ENCODE results near the gene C7orf25.
"Not testable (repeated sequence)": the region's sequence is repeated elsewhere in the genome, so short reads cannot be mapped to it uniquely, and the experiment has no call there.

The C7orf25 gene

DNA sequence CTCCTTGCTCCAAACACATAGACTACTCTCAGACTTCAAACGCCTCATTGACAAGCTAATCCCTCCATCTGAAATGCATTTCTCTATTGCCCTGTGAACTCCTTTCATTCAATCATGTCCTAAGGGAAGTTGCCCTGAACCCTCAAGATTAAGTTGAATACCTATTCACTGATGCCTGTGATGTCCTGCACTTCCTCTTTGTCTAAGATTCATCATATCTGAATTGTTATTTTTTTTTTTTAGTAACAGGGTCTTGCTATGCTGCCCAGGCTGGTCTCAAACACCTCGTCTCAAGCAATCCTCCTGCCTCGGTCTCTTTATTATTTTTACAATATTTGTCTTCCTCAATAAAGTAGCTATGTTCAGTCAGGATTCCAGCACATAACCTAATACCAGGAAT lies 16.9 kb upstream of the C7orf25 start:
- DNase-seq = no peak

DNA sequence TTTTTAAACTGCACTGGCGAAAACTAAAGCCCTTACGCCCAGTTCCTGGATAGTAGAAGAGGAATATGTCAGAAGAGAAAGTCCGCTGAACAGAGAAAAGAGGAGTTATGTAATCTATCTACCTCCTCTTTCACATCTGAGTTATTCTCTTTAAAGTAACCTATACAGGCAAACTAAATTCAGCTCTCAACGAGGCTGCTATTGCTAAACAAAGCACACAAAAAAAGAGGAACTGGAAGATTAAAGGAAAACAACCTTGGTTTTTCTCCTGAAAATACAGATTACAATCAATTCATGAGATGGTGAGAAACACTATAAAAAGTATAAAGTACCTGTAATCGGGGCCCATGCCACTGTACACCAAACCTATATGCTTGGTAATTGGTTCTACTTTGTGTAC lies 14.3 kb upstream of the C7orf25 start:
- no peak for DNase-seq

DNA sequence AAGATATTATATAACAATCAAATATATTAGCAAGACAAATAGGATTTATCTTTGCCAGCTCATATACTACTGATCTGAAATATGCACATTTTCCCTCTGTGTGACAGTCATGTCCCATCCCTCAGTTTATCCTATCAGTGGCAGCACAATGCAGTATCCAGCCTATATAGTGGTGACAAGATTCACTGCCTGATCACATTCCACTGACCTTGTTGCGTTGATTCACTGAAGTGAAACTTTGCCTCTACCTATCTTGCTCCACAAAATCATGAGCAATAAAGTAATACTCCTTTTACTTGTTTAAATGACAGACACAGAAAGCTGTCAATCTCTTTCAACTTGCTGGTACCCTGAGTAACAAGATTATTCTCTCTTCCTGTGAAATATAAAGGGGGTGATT lies 13.8 kb upstream of the C7orf25 start:
- DNase-seq = no peak

DNA sequence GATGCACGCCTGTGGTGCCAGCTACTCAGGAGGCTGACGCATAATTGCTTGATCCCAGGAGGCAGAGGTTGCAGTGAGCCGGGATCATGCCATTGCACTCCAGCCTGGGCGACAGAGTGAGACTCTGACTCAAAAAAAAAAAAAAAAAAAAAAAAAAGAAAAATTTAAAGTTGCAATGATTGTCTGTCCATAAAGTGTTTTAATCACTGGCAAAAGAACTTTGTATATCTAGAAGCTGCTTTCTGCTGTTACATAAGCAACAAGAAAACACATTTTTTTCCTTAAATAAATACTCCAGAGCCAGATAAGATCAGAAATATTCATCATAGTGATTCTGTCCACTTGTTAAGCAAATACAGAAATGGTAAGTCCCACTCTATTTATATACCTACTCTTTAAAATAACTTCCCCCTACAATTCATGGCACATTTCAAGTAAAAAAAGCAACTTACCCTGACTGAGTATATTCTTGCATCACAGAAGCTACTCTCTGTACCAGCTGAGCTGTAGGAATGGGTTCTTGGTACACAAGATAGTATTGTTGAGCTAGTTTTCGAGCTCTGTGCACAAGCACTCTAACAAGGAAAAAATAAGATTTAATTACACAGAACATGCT lies 12.5 kb upstream of the C7orf25 start:
- DNase-seq = no peak

DNA sequence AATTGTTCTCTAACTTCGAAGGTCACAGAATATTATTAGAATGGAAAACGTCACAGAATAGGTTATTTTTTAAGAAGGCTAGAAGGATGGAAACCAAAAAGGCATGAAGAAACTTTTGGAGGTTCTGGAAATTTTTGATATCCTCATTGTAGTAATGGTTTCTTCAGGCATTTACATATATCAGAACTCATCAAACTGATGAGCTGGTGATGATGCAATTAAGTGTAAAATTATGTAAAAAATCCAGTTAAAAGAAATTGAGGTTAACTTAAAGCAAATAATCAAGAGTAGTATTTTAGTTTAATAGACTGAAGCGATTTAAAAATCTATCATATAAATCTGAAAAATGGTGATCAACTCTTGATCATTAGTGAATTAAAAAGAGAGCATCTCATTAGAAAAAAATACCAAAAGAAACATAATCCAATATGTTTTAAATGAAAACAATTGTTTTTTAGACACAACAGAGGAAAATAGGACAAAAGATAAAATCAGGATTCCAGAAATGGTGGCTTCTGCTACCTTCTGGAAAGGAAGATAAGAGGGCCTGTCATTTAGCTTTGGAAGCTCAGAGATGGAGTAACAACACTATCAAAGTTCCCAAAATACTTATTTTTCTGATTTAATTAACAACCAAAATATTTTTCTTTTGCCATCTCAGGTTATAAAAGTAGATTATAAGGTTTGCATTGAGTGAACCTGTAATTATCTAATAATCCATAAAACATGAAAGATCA lies 10.3 kb upstream of the C7orf25 start:
- DNase-seq = no peak

DNA sequence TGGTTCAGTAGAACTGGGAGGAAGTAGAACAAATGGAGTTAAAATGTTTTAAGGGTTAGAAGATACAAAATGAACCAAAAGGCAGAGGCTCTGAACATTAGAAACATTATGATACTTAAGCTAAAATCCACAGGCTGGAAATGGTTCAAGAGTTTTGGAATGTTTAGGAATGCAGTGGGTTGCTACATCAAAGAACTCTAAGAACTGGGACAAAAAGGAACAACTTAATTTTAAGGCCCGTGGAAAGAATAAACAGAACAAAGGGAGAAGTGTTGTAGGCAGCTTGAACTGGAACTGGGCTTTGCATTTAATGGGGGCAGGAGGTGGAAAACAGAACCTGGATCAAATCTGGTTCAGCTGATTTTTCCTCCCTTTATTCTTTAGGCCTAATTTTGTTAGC lies 3.5 kb upstream of the C7orf25 start:
- DNase-seq = no peak

DNA sequence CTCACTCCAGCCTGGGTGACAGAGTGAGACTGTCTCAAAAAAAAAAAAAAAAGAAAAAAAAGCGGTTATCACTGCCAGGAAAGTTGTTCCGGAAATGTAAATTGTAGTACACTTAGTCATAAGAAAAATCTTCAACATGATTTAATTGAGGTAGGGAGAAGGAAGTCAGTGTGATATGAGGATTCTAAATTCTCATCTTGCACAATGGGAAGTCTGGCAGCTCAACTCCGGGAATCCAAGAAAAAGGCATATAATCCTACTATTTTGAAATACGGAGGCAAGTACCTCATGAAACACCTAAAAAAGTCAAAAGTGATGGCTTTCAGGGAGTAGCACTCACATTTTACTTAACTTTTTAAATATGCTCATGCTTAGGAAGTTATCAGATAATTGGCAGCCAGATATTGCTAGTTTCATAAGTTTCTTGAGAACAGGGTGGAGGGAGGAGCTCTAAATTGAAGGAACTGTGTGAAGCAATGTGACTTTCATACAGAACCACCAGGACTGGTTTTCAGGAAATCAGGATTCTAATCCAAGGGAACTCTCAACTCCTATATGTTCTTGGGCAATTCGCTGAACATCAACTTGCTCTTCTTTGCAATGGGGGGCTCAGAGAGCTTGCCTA lies 2.7 kb upstream of the C7orf25 start:
- DNase-seq = no peak

DNA sequence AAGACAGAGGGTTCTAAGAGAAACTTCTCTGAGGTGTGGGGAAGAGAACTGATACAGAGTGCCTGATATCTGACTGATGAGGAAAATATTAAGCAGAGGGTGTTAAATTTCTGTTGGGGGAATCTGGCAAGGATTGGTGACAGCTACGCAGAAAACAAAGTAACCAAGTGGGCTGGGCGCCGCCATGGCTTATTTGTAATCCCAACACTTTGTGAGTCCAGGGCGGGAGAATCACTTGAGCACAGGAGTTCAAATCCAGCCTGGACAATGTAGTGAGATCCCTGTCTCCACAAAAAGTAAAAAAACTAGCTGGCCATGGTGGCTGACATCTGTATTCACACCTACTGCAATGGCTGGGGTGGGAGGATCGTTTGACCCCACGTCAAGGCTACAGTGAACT lies 2.1 kb upstream of the C7orf25 start:
- DNase-seq = no peak

DNA sequence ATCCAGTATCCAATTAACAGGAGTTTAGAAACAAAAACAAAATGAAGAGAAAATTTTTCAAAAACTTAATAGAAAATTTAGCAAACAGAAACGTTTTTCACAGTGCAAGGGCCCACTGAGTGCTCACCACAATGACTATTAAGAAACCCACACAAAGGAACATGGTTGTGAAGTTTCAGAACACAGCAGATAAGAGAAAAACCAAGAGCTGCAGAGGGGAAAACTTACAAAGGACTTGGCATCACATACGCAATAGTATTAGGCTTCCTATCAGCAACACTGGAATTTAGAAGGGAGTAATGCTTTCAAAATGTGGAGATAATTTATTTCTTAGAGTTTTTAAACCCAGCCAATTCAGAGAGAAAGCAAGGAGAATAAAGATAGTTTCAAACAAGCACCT lies 1.7 kb upstream of the C7orf25 start:
- no peak for DNase-seq

DNA sequence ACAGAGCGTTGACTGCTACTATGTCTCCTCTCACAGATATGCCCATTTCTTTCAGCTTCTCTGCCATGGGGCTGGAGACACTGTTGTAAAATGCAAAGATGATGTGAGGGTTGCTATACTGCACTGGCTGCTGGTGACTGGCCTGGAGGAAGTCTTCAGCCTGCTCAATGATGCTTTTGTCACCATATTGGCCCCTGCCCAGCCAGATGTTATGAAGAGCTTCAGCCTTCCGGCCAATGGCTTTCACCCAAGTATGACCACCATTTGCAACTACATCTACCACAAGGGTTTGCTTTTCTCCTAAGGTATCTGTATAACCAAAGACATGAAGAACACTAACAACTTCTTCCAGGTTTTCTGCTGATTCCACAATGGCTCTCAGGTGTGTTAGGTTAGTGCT lies 1.6 kb downstream of the C7orf25 start:
- no peak for DNase-seq

DNA sequence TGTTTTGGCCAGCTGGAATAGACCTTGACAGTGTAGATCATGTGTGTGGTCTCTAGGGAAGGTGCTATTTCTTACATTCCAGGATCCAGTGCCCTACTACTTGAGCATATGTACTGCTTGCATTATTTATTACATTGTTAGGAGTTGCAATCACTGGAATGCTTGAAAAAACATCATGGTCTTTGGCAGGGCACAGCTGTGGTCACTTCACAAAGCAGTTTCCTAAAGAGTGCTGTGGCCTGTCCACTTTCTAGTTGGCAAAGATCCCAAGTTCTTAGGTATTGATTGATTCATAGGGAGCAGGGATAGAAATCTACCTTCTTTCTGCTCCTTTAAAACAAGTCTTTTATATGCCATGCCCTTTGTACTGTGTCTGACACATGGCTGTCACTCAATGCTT lies 4.6 kb downstream of the C7orf25 start:
- no peak for DNase-seq

DNA sequence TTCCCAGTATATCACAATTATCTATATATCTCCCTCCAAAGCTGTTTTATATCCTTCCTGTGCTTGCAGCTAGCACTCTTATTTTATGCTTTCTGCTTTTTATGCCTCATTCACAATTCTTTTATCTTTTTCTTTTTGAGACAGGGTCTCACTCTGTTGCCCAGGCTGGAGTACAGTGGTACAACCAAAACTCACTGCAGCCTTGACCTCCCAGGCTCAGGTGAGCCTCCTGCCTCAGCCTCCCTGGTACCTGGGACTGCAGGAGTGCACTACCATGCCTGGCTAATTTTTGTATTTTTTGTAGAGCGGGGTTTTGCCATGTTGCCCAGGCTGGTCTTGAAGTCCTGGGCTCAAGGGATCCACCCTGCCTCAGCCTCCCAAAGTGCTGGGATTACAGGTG lies 5.7 kb downstream of the C7orf25 start:
- no peak for DNase-seq

DNA sequence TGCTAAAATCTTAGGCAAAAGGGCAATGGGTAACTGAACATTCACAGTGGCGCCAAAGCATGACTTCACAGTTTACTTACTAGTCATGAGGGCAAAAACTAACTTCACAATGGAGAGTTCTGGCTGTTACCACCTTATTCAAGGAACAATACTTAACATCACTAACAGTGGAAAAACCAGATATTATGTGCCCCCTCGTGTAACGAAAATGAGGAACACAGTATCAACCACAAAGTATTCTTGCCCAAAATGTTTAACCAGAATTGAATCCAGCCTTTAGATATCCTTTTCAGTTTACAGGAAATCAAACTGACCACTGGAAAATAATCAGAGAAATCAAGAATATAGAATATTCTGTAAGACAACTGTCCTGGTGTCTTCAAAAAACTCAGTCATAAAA lies 9.5 kb downstream of the C7orf25 start:
- DNase-seq = no peak

DNA sequence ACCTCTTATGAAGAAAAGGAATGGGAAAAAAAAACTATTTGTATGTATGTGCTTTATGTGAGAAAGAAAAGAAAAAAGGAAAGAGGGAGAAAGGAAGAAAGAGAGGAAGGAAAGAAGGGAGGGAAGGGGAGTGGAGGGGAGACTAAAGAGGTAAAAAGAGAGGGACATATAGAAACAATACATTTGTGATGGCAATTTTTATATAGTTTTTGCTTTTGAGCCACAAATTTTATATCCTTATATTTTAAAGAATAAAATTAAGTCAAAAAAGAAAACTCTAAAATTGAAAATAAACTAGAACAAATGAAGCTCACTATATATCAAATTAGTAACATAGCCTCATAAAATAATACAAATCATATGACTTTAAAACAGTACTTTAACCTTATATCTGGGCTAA lies 11.0 kb downstream of the C7orf25 start:
- no peak for DNase-seq

DNA sequence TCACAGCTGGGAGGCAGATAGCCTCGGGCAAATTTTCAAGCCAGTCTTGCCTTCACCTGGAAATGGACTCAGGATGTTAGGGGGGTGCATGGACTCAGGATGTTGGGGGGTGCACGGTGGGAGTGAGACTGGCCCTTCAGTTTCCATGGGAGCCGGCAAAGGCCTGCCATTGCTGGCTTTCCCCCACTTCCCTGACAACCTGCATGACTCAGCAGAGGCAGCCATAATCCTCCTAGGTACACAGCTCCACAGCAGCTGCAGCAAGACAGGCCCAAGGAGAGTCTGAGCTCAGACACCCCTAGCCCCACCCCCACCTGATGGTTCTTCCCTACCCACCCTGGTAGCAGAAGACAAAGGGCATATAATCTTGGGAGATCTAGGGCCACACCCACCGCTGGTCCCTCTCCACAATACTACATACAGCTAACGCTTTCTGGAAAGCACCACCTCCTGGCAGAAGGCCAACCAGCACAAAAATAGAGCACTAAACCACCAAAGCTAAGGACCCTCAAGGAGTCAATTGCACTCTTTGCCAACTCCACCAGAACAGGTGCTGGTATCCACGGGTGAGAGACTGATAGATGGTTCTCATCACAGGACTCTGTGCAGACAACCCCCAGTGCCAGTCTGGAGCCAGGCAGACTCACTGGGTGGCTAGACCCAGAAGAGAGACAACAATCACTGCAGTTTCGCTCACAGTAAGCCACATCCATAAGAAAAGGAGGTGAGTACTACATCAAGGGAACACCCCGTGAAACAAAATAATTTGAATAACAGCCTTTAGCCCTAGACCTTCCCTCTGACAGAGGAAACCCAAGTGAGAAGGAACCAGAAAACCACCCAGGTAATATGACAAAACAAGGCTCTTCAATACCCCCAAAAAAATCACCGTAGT lies 18.3 kb downstream of the C7orf25 start:
- DNase-seq = no peak

DNA sequence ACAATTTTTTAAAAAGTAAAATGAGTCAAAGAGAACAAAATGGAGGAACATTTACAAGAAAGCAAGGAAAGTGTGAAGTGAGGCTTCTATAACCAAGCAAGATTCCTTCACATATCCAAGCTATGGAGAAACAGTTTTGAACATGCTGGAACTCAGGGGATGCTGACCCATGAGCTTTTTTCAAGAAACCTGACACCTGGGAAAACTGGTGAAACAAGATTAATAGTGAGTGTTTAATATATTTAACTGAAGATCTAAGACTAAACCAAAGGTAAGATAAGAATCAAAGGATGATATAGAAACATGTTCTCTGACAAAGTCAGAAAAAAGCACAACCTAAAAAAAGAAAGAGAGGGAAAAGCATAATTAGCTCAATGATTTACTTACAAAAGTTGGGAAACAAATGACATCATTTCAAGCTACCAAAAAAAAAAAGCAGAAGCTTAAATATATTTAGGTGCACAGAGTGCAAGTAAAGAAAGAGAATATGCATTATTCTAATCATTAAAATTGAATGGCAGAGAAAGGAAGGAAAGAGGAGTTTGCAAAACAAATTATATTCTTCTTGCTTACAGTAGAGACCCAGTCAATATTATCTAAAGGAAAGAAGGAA lies 24.9 kb downstream of the C7orf25 start:
- DNase-seq = no peak

DNA sequence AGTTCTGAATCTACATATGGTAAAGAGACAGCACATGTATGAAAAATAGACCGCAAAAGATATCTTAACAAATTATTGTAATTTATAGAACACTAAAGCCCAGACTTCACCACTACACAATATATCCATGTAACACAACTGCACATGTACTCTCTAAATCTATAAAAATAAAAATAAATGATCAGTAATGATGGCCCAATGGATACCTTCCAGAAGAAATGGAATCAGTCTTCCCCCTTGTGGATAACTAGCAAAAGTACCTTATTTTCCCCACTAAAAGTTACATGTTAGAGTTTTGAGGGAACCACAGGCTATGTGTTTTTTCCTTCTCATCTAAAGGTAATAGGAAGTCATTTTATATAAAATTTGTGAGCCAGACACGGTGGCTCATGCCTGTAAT lies 25.7 kb downstream of the C7orf25 start:
- DNase-seq = no peak

DNA sequence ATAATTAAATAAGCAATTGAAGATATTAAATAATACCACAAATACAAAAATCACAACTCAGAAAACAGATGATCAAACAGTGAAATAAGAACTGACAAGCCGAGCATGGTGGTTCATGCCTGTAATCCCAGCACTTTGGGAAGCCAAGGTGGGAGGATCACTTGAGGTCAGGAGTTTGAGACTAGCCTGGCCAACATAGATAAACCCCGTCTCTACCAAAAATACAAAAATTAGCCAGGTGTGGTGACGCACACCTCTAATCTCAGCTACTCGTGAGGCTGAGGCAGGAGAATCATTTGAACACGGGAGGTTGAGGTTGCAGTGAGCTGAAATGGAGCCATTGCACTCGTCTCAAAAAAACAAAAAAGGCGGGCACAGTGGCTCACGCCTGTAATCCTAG lies 26.7 kb downstream of the C7orf25 start:
- not testable (repeated sequence) for DNase-seq

DNA sequence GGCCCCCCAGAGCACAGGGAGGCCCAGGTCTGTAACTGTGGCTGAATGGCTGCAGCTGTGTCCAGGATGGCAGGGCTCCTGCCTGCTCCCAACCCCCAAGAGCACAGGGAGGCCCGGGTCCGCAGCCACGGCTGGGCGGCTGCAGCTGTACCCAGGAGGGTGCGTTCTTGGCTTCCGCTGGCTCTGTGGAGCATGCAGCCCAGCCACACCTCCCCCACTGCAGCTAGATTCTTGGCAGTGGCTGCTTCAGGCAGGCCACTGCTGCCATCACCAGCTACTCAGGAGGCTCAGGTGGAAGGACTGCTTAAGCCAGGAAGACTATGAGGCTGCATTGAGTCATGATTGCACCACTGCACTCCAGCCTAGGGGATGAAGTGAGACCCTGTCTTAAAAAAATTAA lies 27.9 kb downstream of the C7orf25 start:
- no peak for DNase-seq

DNA sequence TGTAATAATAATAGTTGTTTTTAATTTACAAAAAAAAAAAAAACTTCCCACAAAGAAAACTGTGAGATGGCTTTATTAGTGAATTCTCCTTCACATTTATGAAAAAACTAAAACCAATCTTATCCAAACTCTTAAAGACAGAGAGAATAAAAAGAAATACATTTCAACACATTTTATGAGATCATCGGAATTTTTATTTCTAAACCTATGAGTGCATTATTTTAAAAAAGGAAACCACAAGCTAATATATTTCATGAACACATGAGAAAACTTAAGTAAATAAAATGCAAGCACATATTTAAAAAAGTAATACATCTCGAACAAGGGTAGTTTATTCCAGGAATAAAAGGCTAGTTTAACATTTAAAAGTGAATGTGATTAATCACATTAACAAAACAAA lies 31.5 kb downstream of the C7orf25 start:
- DNase-seq = no peak

DNA sequence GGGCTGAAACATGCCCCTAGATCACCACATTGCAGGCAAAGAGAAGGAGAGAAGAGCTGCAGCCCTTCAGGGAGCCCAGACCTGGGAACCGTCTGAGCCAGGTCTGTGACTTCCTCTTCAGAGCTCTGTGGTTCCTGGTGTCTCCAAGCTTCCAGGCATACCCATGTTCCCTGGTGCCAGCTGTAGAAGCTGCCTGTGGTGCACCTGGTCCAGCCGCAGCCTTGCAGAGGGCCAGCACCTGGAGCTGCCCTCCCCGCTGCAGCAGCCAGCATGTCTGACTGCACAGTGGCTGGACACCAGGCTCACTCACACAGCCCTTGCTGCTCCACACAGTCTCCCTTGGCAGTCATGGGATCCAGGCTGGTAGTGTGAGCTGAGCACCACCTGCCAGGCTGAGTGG lies 33.6 kb downstream of the C7orf25 start:
- no peak for DNase-seq

DNA sequence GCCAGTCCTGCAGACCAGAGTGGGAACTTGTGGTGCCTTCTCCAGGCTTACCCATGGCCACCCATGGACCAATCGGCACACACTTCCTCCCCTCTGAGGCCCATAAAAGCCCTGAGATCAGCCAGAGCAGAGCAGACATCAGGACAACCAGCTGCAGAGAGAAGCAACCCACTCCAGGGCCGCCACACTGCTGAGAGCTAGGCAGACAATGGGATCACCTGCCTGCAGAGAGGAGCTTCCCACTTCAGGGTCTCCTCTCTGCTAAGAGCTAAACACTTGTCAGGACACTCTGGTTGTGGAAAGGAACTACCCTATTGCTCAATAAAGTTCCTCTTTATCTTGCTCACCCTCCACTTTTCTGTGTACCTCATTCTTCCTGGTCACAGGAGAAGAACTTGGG lies 34.0 kb downstream of the C7orf25 start:
- no peak for DNase-seq

Data from activated effector memory CD4-positive, alpha-beta T cell treated with anti-CD3 and anti-CD28 coated beads, Interleukin-2, amount 50 U/mL, for 16 hours (primary cell).